OCI-LY7 (cell line): Measurements from ENCODE around the gene CRCP. TPM values are rescaled to one million over a fixed set of nuclear protein-coding genes. Genes with fewer than 3 reads are reported as not detected.

Experiments
- BruUV-seq: library from RNA; stranded (reverse); fragments of 400-500 nt; replicated peaks from 2 replicates; lab custom pipeline; 2021; lab: Mats Ljungman, UMichigan
- CTCF ChIA-PET: fragments of 300-600 bp; sonication (Branson Sonifier 250); formaldehyde crosslinking; loops from one replicate; lab custom pipeline; 2022; ENCODE audit warnings: antibody characterized with exemption; ENCODE audit not compliant: unreplicated experiment; lab: Charles Lee
- POLR2A ChIA-PET: fragments of 300-600 bp; sonication (Branson Sonifier 250); formaldehyde crosslinking; loops from one replicate; lab custom pipeline; 2022; ENCODE audit warnings: antibody characterized with exemption; lab: Charles Lee
- DNase-seq: peaks from one replicate; pipeline ENCODE4 v3.0.0-alpha.2; 2015; ENCODE audit warnings: low spot score
- H2AFZ ChIP-seq: fragments of 200-600 bp; sonication (generic), shearing (Covaris generic); 2 replicates; pipeline ENCODE4 v1.6.1; 2014; ENCODE audit warnings: mild to moderate bottlenecking, antibody characterized with exemption, low read length, moderate library complexity
- H3K27ac ChIP-seq: fragments of 200-600 bp; sonication (generic); 2 replicates; pipeline ENCODE4 v1.5.1; 2014; ENCODE audit warnings: mixed run types, low read depth, mild to moderate bottlenecking, moderate library complexity, low read length, inconsistent platforms; ENCODE audit not compliant: poor library complexity, severe bottlenecking
- H3K36me3 ChIP-seq: fragments of 200-600 bp; sonication (generic); 2 replicates; pipeline ENCODE4 v1.6.1; 2014; ENCODE audit warnings: mild to moderate bottlenecking, antibody characterized with exemption, low read length, moderate library complexity, mixed read lengths; ENCODE audit not compliant: insufficient read depth
- H3K4me1 ChIP-seq: fragments of 200-600 bp; sonication (generic); 2 replicates; pipeline ENCODE4 v1.5.1; 2014; ENCODE audit warnings: mild to moderate bottlenecking, low read length; ENCODE audit not compliant: insufficient read depth, poor library complexity, severe bottlenecking
- H3K4me2 ChIP-seq: fragments of 200-600 bp; sonication (generic); 2 replicates; pipeline ENCODE4 v1.6.1; 2014; ENCODE audit warnings: mild to moderate bottlenecking, low read length
- H3K4me3 ChIP-seq: fragments of 200-600 bp; sonication (generic); 2 replicates; pipeline ENCODE4 v1.5.1; 2014; ENCODE audit warnings: mild to moderate bottlenecking, low read depth, low read length; ENCODE audit not compliant: poor library complexity, severe bottlenecking
- H3K79me2 ChIP-seq: fragments of 200-600 bp; sonication (generic); 2 replicates; pipeline ENCODE4 v1.6.1; 2016; ENCODE audit warnings: low read depth, mild to moderate bottlenecking, low read length, moderate library complexity, mixed read lengths; ENCODE audit not compliant: insufficient read depth
- H3K9me2 ChIP-seq: fragments of 200-600 bp; sonication (generic); 2 replicates; pipeline ENCODE4 v1.6.1; 2016; ENCODE audit warnings: mild to moderate bottlenecking, low read length, mixed read lengths; ENCODE audit not compliant: insufficient read depth
- H3K9me3 ChIP-seq: fragments of 200-600 bp; sonication (generic); 2 replicates; pipeline ENCODE4 v1.6.1; 2014; ENCODE audit warnings: mild to moderate bottlenecking, mixed run types, low read length, mixed read lengths
- H4K20me1 ChIP-seq: fragments of 200-600 bp; sonication (generic); 2 replicates; pipeline ENCODE4 v1.6.1; 2014; ENCODE audit warnings: mild to moderate bottlenecking, antibody characterized with exemption, low read length, moderate library complexity, mixed read lengths; ENCODE audit not compliant: insufficient read depth
- EZH2phosphoT487 ChIP-seq: fragments of 200-600 bp; sonication (generic); IDR thresholded peaks from 2 replicates; pipeline ENCODE4 v1.6.1; 2018; ENCODE audit warnings: low read depth, borderline replicate concordance, mild to moderate bottlenecking, mixed run types, antibody characterized with exemption, low read length, moderate library complexity, mixed read lengths
- intact Hi-C: fragments of 100-400 bp; cut with micrococcal nuclease; formaldehyde crosslinking; loops from one replicate; pipeline ENCODE4 v1.10.0; 2022; ENCODE audit not compliant: unreplicated experiment
- total RNA-seq, 2 experiments: library from RNA; depleted of rRNA in 1 of 2; stranded (reverse); fragments of >200 nt in 1 of 2; shearing (Covaris generic) in 1 of 2; gene quantifications; 2 replicates each; pipeline ENCODE4 v1.2.3, GENCODE V29; 2014 to 2022
- TF ChIP-seq, protein P1 (sequence below): fragments of 200-600 bp; sonication (generic); conservative IDR thresholded peaks from 2 replicates; pipeline ENCODE4 v1.5.1; 2014; ENCODE audit warnings: mild to moderate bottlenecking, antibody characterized with exemption, low read length, moderate library complexity, mixed read lengths

The CRCP gene
- total RNA-seq, 2 experiments from 2014 or later = 25.1 to 28.3 TPM

GRCh38 chr7:66082083-66082482, 32.6 kb upstream of the CRCP start:
- CTCF ChIA-PET = no interaction called here
- Histone ChIP-seq H3K79me2 (no peaks in the 10 kb centered on the region), H4K20me1 (no peaks in the 10 kb centered on the region), H3K4me1 (no peaks in the 10 kb centered on the region), H3K4me3 (no peak overlapping the region), H3K4me2 (no peak overlapping the region), H3K9me2 (no peaks in the 10 kb centered on the region), H3K27ac (no peak overlapping the region), H3K9me3 (no peaks in the 10 kb centered on the region), H3K36me3 (no peaks in the 10 kb centered on the region), H2AFZ (no peak overlapping the region)
- intact Hi-C loops = no loop called here
- POLR2A ChIA-PET = no interaction called here
- TF ChIP-seq, protein P1, sequence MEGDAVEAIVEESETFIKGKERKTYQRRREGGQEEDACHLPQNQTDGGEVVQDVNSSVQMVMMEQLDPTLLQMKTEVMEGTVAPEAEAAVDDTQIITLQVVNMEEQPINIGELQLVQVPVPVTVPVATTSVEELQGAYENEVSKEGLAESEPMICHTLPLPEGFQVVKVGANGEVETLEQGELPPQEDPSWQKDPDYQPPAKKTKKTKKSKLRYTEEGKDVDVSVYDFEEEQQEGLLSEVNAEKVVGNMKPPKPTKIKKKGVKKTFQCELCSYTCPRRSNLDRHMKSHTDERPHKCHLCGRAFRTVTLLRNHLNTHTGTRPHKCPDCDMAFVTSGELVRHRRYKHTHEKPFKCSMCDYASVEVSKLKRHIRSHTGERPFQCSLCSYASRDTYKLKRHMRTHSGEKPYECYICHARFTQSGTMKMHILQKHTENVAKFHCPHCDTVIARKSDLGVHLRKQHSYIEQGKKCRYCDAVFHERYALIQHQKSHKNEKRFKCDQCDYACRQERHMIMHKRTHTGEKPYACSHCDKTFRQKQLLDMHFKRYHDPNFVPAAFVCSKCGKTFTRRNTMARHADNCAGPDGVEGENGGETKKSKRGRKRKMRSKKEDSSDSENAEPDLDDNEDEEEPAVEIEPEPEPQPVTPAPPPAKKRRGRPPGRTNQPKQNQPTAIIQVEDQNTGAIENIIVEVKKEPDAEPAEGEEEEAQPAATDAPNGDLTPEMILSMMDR = no peak
- TF ChIP-seq EZH2phosphoT487 = no peak
- no peak for DNase-seq
- no TSS peak for BruUV-seq

DNA sequence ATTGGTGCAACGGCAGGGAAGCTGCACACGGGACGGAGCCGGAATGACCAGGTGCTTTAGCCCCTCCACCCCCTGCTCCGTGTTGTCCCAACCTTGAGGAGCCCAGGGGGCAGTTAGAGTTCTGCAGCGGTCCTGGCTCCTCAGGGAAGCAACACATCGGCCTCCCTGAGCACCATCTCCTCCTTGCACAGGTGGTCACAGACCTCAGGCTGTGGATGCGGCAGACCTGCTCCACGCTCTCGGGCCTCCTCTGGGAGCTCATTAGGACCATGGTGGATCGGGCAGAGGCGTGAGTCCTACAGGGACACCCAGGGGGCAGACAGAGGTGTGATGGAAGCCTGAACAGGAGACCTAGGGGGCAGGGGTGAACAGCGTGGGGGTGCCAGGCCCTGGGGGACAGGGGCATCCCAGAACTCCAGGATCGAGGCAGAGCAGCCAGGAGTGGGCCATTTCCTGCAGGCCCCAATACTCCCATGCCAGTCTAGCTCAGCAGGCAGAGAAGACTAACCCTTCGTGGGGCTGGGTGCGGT, 31.7 kb upstream of the CRCP start:
- DNase-seq = no peak
- no peaks in the 10 kb centered on the region for H3K36me3 ChIP-seq
- H3K4me2 ChIP-seq = no peak overlapping the region
- BruUV-seq = no TSS peak
- no peaks in the 10 kb centered on the region for H3K4me1 ChIP-seq
- intact Hi-C loops = no loop called here
- H3K9me3 ChIP-seq = no peaks in the 10 kb centered on the region
- H3K27ac ChIP-seq = no peak overlapping the region
- no peak overlapping the region for H2AFZ ChIP-seq
- no peaks in the 10 kb centered on the region for H3K9me2 ChIP-seq
- no peaks in the 10 kb centered on the region for H3K79me2 ChIP-seq
- TF ChIP-seq EZH2phosphoT487 = no peak
- TF ChIP-seq, protein P1 = no peak
- no peaks in the 10 kb centered on the region for H4K20me1 ChIP-seq
- ChIA-PET POLR2A (interaction anchor here (0.6 to 0.9 kb wide), 2 partner anchors 106 to 623 kb away, joined by 3 read pairs; no protein-coding TSS in a partner anchor), CTCF (no interaction called here)
- H3K4me3 ChIP-seq = no peak overlapping the region

DNA sequence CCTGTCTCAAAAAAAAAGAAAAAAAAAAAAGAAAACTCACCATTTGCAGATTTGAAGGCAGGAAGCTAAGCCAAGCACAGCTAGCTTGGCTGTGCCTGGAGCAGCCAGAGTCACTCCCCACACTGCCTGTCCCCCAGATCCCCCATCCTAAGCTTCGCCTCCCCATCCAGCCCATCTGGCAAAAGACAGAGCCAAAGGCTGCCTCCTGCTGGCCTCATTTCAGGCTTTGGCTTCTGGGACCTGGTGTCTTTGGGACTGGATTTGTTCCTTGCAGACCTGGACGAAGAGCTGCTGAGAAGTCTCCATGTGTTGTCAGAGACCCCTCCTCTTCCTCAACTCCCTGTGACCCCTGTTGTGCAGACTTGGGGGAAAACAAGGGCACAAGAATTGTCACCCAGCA, 31.0 kb upstream of the CRCP start:
- TF ChIP-seq, protein P1 = no peak
- no peak for TF ChIP-seq EZH2phosphoT487

More for the DNA sequence above, 31.0 kb upstream of the CRCP start:
- CTCF ChIA-PET = interaction anchor here (0.6 kb wide), 1 partner anchor 56 kb away, joined by 3 read pairs; no protein-coding TSS in a partner anchor
- H3K9me2 ChIP-seq = no peaks in the 10 kb centered on the region
- H3K9me3 ChIP-seq = no peaks in the 10 kb centered on the region
- DNase-seq = no peak
- no peaks in the 10 kb centered on the region for H3K36me3 ChIP-seq
- POLR2A ChIA-PET = no interaction called here
- H3K4me1 ChIP-seq = no peaks in the 10 kb centered on the region
- intact Hi-C loops = no loop called here
- H3K27ac ChIP-seq = no peak overlapping the region
- no TSS peak for BruUV-seq
- no peaks in the 10 kb centered on the region for H3K79me2 ChIP-seq
- no peaks in the 10 kb centered on the region for H4K20me1 ChIP-seq
- no peak overlapping the region for H3K4me2 ChIP-seq
- H2AFZ ChIP-seq = no peak overlapping the region
- H3K4me3 ChIP-seq = no peak overlapping the region
